ENCODE measurements around the gene SFRP2.
A peak's percentile ranks its signal among the peaks of the same experiment; 100 is the strongest.

Gene SFRP2

DNA sequence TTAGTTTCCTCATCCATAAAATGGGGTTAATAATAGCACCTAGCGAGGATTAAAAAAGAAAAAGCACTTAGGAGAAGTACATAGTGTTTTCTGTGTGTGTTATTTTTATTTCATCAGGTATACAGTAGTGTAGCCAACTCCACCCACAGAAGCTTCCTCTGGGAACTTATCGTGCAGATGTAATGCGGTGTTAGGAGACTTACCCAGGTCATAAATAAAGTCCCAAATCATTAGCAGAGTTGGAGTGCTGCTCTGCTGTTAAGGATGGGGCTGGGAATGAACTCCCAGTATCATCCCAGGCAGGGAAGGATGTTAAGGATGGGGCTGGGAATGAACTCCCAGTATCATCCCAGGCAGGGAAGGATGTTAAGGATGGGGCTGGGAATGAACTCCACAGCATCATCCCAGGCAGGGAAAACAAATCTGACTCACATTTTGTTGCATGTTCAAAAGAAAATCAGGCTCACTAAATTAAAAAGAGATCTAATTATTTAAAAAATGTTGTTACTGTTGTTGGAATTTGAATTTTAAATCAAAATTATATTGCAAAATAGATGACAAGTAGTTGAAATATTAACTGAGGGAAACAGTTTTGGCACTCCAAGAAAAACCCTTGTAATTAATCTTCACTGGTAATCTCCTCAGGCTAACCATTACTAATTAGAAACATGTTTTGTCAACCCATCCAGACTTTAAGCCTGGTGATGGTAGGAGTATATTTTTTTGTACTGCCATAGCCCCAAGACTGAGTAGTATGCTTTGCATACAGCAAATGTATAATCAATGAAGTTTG, 10.2 kb upstream of the SFRP2 start:
- no peak for DNase-seq (ENCODE audit: low read depth)
- H3K4me3 ChIP-seq (ENCODE audit: low read depth, low read length), result no peak overlapping the region
- TF ChIP-seq, protein P1, sequence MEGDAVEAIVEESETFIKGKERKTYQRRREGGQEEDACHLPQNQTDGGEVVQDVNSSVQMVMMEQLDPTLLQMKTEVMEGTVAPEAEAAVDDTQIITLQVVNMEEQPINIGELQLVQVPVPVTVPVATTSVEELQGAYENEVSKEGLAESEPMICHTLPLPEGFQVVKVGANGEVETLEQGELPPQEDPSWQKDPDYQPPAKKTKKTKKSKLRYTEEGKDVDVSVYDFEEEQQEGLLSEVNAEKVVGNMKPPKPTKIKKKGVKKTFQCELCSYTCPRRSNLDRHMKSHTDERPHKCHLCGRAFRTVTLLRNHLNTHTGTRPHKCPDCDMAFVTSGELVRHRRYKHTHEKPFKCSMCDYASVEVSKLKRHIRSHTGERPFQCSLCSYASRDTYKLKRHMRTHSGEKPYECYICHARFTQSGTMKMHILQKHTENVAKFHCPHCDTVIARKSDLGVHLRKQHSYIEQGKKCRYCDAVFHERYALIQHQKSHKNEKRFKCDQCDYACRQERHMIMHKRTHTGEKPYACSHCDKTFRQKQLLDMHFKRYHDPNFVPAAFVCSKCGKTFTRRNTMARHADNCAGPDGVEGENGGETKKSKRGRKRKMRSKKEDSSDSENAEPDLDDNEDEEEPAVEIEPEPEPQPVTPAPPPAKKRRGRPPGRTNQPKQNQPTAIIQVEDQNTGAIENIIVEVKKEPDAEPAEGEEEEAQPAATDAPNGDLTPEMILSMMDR (conservative IDR thresholded peaks at IDR 0.05; ENCODE audit: low read depth, low read length), result no peak

DNA sequence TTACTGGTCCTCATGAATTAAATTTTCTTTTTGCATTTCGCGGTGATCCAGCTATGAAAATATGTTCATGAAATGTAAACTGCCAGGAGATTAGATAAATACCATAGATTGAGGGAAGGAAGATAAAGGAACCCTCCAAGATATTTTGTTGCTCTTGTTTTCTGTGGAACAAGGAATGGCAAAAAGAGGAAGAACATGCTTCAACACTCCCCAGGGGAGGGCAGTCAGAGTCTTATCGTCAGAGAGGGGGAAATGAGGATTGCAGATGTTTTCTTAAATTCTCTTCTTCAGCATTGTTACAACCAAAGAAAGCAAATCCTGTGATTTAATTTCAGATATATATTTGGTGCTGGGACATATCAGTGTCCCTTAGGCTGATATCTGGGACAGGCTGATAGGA, 9.5 kb upstream of the SFRP2 start:
- TF ChIP-seq, protein P1 (conservative IDR thresholded peaks at IDR 0.05; ENCODE audit: low read depth, low read length), result no peak
- H3K4me3 ChIP-seq (ENCODE audit: low read depth, low read length), result no peak overlapping the region
- no peak for DNase-seq (ENCODE audit: low read depth)

DNA sequence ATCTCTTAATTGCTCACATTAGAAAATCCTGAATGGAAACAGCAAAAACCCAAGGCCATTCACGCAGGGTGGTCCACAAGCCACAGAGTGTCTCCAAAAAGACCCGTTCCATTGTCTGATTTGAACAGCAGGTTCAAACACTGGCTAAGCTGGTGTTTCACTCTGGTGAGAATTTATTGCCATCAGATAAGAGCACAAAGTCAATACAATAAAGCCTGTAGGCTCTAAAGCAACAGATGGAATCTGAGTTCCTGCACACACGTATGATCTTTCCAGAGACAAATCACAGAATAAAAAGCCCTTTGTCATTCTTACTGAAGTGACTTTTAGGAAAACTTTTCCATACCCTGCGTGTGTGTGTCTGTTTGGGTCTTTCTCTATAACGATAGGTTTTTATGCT, 5.1 kb upstream of the SFRP2 start:
- DNase-seq (ENCODE audit: low read depth), result no peak
- TF ChIP-seq, protein P1 (conservative IDR thresholded peaks at IDR 0.05; ENCODE audit: low read depth, low read length), result no peak

DNA sequence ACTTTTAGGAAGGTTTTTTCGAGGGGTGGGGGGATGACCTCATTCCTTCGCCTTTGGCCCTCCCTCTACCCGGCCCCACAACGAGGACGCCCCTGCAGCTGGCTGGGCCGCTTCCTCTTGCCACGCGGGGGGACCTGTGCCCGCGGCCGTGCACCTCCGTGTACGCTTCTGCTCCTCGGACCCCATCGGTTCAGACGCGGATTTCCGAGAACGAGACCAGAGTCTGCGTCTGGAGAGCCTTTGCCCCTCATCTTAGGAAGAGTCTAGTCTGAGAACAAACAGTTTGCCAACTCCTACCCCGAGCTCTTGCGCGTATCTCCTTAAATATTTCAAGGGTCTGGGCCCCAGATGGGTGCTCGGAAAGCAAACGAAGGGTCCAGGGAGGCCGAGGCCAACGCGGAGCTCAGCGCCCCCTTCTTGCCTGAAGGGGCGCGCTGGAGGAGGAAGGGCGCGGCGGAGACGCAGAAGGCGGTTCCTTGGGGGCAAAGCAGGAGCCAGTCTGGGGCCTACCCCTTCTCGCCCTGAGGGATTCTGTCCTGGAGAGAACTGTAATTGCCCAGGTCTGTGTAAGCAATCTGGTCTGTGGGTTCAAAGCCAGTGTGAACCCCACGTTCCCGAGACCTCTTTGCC, 3.9 kb upstream of the SFRP2 start:
- TF ChIP-seq, protein P1 (conservative IDR thresholded peaks at IDR 0.05; ENCODE audit: low read depth, low read length), result no peak
- H3K4me3 ChIP-seq (ENCODE audit: low read depth, low read length), result no peak overlapping the region
- DNase-seq (ENCODE audit: low read depth), result no peak

More for the DNA sequence above, 5.1 kb upstream of the SFRP2 start:
- no peak overlapping the region for H3K4me3 ChIP-seq (ENCODE audit: low read depth, low read length)

DNA sequence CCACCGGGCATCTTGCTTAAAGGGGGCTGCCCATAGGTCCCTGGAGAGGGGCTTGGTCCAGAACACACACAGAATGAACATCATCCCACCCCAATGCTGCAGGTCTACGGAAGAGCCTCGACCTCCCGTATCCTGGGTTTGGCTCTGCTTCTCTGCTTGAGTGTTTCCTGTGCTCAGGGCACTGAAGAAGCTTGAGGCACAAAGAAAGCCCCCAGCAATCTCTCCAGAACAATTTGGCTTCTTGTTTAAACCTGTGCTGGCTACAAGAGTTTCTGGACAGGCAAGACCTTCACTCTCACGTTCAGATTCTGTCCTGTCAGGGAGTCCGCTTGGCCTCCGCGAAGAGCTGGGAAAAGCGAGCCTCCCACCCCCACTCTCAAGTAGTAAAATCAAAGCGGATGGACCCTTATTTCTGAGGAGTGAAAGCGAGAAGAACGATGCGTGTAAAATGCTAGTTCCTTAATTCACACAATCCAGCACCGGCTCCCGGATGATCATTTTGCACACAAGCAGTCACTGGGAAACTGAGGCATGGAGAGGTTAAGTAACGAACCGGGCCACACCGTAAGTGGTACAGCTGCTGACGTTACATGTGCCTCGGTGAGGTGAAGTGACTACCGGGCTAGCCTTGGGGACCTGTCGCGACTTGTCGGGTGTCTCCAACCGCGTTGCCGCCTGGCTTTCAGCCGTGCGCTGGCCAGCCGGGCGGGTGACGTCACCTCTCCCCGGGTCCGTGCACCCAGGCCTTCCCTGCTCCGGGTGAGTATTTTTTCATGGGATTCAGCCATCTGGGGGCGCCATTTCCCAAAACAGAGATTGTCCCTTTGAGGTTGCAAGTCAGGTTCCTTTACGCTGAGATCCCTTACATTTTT, 3.1 kb upstream of the SFRP2 start:
- TF ChIP-seq, protein P1 (conservative IDR thresholded peaks at IDR 0.05; ENCODE audit: low read depth, low read length), result peak; percentile 41
- no peak overlapping the region for H3K4me3 ChIP-seq (ENCODE audit: low read depth, low read length)
- peak; percentile 37 for DNase-seq (ENCODE audit: low read depth)

DNA sequence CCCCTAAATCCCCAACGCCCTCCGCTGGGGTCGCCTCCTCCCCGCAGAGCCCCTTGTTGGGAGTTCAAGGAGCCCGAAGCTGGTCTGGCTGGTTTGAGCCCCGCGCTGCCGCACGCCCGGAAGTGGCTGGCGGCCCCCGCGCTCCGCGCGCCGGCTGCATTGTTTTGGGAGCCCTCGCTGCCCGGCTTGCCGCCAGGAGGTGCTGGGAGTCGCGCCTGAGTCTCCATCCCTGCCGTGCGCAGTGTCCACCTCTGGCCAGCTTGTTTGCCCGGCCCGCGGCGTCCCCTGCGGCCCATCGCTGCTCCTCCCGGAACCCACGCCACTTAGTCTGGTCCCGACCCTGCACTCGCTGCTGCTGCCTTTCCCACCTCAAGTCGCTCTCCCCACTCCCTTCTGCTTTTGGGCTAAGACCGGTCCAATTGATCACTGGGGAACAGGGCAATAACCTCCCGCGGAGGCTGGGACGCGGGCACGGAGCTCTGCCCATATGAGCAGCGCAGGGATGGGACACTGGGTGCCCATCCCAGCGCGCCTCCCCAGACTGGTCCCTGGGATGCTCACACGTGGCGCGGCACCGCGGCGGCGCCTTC, 2.2 kb upstream of the SFRP2 start:
- TF ChIP-seq, protein P1 (conservative IDR thresholded peaks at IDR 0.05; ENCODE audit: low read depth, low read length), result peak; percentile 34
- DNase-seq (ENCODE audit: low read depth), result peak; percentile 13
- no peak overlapping the region for H3K4me3 ChIP-seq (ENCODE audit: low read depth, low read length)

Measured in choroid plexus epithelial cell (primary cell).